ENCODE data around the gene PARD3.

Gene PARD3

DNA sequence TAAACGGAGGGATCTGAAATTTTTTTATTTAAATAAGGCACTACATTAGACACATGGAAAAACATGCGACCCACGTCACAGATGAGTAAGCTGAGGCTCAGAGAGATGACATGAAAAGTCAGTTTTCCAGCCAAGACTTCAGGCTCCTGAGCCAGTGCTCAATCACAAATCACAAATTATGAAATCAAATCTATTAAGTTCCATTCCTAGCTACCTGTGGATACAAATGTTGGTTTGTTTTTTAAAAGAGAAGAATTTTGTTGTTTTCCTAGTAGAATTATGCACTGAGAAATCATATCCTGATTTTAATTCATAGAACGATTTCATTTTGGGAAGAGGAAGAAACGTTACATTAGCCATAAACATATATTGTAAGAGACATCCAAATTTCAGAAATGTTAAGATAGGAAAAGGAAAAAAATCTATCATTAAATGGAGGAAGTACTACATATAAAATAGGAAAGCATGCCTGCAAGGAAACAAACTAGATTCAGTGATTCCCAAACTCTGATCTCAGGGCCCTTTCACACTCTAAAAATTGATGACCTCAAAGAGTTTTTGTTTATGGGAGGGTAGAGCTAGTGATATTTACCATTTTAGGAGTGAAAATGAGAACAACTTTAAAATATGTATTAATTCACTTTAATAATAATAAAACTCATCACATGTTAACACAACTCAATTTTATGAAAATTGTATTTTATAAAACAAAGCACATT is 340.4 kb downstream of the PARD3 start:
- Histone ChIP-seq H3K4me2 (ENCODE audit: low read depth, low read length, poor library complexity, severe bottlenecking) (no peak overlapping the region), H2AFZ (ENCODE audit: low read depth, low read length, severe bottlenecking) (no peak overlapping the region), H3K4me3 (ENCODE audit: insufficient read depth, low read length, poor library complexity, severe bottlenecking) (no peak overlapping the region), H3K9me2 (replicated peaks; ENCODE audit: insufficient read depth, low read length) (no peaks in the 10 kb centered on the region), H3K9me3 (ENCODE audit: insufficient read depth, low read length) (no peaks in the 10 kb centered on the region), H3F3A (ENCODE audit: insufficient read depth) (no peaks in the 10 kb centered on the region), H3K27ac (ENCODE audit: low read depth, low read length) (no peak overlapping the region), H3K27me3 (ENCODE audit: low read length) (no peaks in the 10 kb centered on the region), H4K20me1 (ENCODE audit: low read depth, low read length) (no peaks in the 10 kb centered on the region), H3K79me2 (ENCODE audit: insufficient read depth, low read length) (no peaks in the 10 kb centered on the region), H3K36me3 (ENCODE audit: low read length) (no peaks in the 10 kb centered on the region), H3K9ac (ENCODE audit: low read length) (no peak overlapping the region)
- TF ChIP-seq EZH2phosphoT487 (conservative IDR thresholded peaks at IDR 0.05; ENCODE audit: low read length) (no peak), CTCF (IDR thresholded peaks at IDR 0.05; ENCODE audit: insufficient read depth, low read length, poor library complexity, severe bottlenecking) (no peak)

- Histone ChIP-seq H3K9me3 (ENCODE audit: insufficient read depth, low read length) (no peaks in the 10 kb centered on the region), H3K36me3 (ENCODE audit: low read length) (no peaks in the 10 kb centered on the region), H2AFZ (ENCODE audit: low read depth, low read length, severe bottlenecking) (no peak overlapping the region), H4K20me1 (ENCODE audit: low read depth, low read length) (no peaks in the 10 kb centered on the region), H3K27ac (ENCODE audit: low read depth, low read length) (no peak overlapping the region), H3K9ac (ENCODE audit: low read length) (no peak overlapping the region), H3K4me2 (ENCODE audit: low read depth, low read length, poor library complexity, severe bottlenecking) (no peak overlapping the region), H3K79me2 (ENCODE audit: insufficient read depth, low read length) (no peaks in the 10 kb centered on the region), H3K27me3 (ENCODE audit: low read length) (no peaks in the 10 kb centered on the region), H3K4me3 (ENCODE audit: insufficient read depth, low read length, poor library complexity, severe bottlenecking) (no peak overlapping the region), H3K9me2 (replicated peaks; ENCODE audit: insufficient read depth, low read length) (no peaks in the 10 kb centered on the region), H3F3A (ENCODE audit: insufficient read depth) (no peaks in the 10 kb centered on the region)
- TF ChIP-seq CTCF (IDR thresholded peaks at IDR 0.05; ENCODE audit: insufficient read depth, low read length, poor library complexity, severe bottlenecking), result no peak
- no peak for TF ChIP-seq EZH2phosphoT487 (conservative IDR thresholded peaks at IDR 0.05; ENCODE audit: low read length)
These were observed 341.1 kb downstream of the PARD3 start for GRCh38 chr10:34474009-34474376.

DNA sequence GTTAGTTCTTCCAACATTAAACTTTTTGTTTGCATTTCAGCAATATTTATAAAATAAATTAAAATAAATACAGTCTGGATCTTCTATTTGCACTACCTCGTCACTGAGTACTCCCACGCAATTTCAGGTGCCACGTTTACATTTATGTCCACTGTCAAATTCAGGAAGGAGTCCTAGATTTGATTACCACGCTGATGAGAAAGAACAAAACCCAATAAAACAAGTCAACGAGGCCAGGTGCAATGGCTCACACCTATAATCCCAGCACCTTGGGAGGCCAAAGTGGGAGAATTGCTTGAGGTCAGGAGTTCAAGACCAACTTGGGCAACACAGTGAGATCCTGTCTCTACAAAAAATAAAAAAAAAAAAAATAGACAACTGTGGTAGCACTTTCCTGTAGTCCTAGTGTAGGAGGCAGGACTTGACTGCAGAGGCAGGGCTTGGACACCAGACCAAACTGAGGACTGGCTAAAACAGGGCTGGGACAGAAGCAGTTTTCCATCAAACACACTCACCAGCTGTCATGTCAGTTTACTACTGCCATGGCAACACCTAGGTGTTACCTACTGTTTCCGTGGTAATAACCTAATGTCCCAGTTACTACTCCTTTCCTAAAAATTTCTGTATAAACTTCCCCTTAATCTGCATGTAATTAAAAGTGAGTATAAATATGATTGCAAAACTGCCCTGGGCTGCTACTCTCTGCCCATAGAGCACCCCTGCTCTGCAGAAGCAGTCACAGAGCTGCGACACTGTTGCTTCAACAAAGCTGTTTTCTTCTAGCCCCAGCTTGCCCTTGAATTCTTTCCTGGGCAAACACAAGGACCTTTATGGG is 341.7 kb downstream of the PARD3 start:
- no peak overlapping the region for H3K27ac ChIP-seq (ENCODE audit: low read depth, low read length)

More for the DNA sequence above, 341.7 kb downstream of the PARD3 start:
- Histone ChIP-seq H3K4me2 (ENCODE audit: low read depth, low read length, poor library complexity, severe bottlenecking) (no peak overlapping the region), H2AFZ (ENCODE audit: low read depth, low read length, severe bottlenecking) (no peak overlapping the region), H3K9me3 (ENCODE audit: insufficient read depth, low read length) (no peaks in the 10 kb centered on the region), H3K36me3 (ENCODE audit: low read length) (no peaks in the 10 kb centered on the region), H3K27me3 (ENCODE audit: low read length) (no peaks in the 10 kb centered on the region), H3F3A (ENCODE audit: insufficient read depth) (no peaks in the 10 kb centered on the region), H4K20me1 (ENCODE audit: low read depth, low read length) (no peaks in the 10 kb centered on the region), H3K9me2 (replicated peaks; ENCODE audit: insufficient read depth, low read length) (no peaks in the 10 kb centered on the region), H3K4me3 (ENCODE audit: insufficient read depth, low read length, poor library complexity, severe bottlenecking) (no peak overlapping the region), H3K9ac (ENCODE audit: low read length) (no peak overlapping the region), H3K79me2 (ENCODE audit: insufficient read depth, low read length) (no peaks in the 10 kb centered on the region)
- TF ChIP-seq EZH2phosphoT487 (conservative IDR thresholded peaks at IDR 0.05; ENCODE audit: low read length) (no peak), CTCF (IDR thresholded peaks at IDR 0.05; ENCODE audit: insufficient read depth, low read length, poor library complexity, severe bottlenecking) (no peak)
